ENCODE measurements around the gene ZNF311. TPM values are rescaled to one million over a fixed set of nuclear protein-coding genes. Genes with fewer than 3 reads are reported as not detected.
"Not testable (repeated sequence)": the region's sequence is repeated elsewhere in the genome, so short reads cannot be mapped to it uniquely, and the experiment has no call there.

The ZNF311 gene
- total RNA-seq, 1 donor from 2014 or later = 2.6 TPM

GRCh38 chr6:28978959-28979561 is 26.1 kb downstream of the ZNF311 start:
- TF ChIP-seq CTCF (IDR thresholded peaks at IDR 0.05; ENCODE audit: insufficient read depth, low read length, poor library complexity, severe bottlenecking) = no peak

GRCh38 chr6:28978133-28978491 is 27.0 kb downstream of the ZNF311 start:
- no peaks in the 10 kb centered on the region for H3K36me3 ChIP-seq (ENCODE audit: control insufficient read depth, insufficient read depth, low read length)
- H3K27me3 ChIP-seq (ENCODE audit: control insufficient read depth, insufficient read depth, low read length) = peaks cover 4% of the 10 kb centered on the region
- TF ChIP-seq CTCF (IDR thresholded peaks at IDR 0.05; ENCODE audit: insufficient read depth, low read length, poor library complexity, severe bottlenecking) = no peak
- DNase-seq (ENCODE audit: low read depth) = no peak
- no peak overlapping the region for H3K4me3 ChIP-seq (ENCODE audit: low read depth, low read length)

More at GRCh38 chr6:28978959-28979561, 26.1 kb downstream of the ZNF311 start:
- no peak overlapping the region for H3K4me3 ChIP-seq (ENCODE audit: low read depth, low read length)
- no peaks in the 10 kb centered on the region for H3K36me3 ChIP-seq (ENCODE audit: control insufficient read depth, insufficient read depth, low read length)
- peaks cover 4% of the 10 kb centered on the region for H3K27me3 ChIP-seq (ENCODE audit: control insufficient read depth, insufficient read depth, low read length)
- no peak for DNase-seq (ENCODE audit: low read depth)

GRCh38 chr6:28977341-28978132 is 27.6 kb downstream of the ZNF311 start:
- TF ChIP-seq CTCF (IDR thresholded peaks at IDR 0.05; ENCODE audit: insufficient read depth, low read length, poor library complexity, severe bottlenecking) = no peak
- peak overlapping the region; percentile 11 for H3K4me3 ChIP-seq (ENCODE audit: low read depth, low read length)
- H3K27me3 ChIP-seq (ENCODE audit: control insufficient read depth, insufficient read depth, low read length) = peaks cover 4% of the 10 kb centered on the region
- DNase-seq (ENCODE audit: low read depth) = no peak
- no peaks in the 10 kb centered on the region for H3K36me3 ChIP-seq (ENCODE audit: control insufficient read depth, insufficient read depth, low read length)

DNA sequence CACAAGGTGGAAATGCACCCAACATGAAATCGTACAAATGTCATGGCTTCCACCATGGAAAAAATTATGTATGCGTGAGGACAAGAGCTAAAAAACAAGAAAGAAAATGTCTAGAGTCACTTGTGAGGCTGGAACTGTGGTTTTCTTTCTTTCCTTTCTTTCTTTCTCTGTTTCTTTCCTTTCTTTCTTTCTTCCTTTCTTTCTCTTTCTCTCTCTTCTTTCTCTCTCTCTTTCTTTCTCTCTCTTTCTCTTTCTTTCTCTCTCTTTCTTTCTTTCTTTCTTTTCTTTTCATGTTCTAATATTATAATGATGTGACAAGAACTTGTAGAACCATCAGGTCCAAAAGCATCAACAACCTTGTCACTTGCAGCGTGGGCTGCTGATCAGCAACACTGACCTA is 28.4 kb downstream of the ZNF311 start:
- Histone ChIP-seq H3K36me3 (ENCODE audit: control insufficient read depth, insufficient read depth, low read length) (no peaks in the 10 kb centered on the region), H3K4me3 (ENCODE audit: low read depth, low read length) (no peak overlapping the region), H3K27me3 (ENCODE audit: control insufficient read depth, insufficient read depth, low read length) (peaks cover 4% of the 10 kb centered on the region)
- DNase-seq (ENCODE audit: low read depth) = no peak
- no peak for TF ChIP-seq CTCF (IDR thresholded peaks at IDR 0.05; ENCODE audit: insufficient read depth, low read length, poor library complexity, severe bottlenecking)

- no peak for TF ChIP-seq CTCF (IDR thresholded peaks at IDR 0.05; ENCODE audit: insufficient read depth, low read length, poor library complexity, severe bottlenecking)
- H3K4me3 ChIP-seq (ENCODE audit: low read depth, low read length) = no peak overlapping the region
- H3K27me3 ChIP-seq (ENCODE audit: control insufficient read depth, insufficient read depth, low read length) = peaks cover 4% of the 10 kb centered on the region
- no peak for DNase-seq (ENCODE audit: low read depth)
- no peaks in the 10 kb centered on the region for H3K36me3 ChIP-seq (ENCODE audit: control insufficient read depth, insufficient read depth, low read length)
These were observed 30.6 kb downstream of the ZNF311 start for GRCh38 chr6:28974505-28974904.

GRCh38 chr6:28970056-28970455 is 35.1 kb downstream of the ZNF311 start:
- not testable (repeated sequence) for H3K27me3 ChIP-seq (ENCODE audit: control insufficient read depth, insufficient read depth, low read length); DNase-seq (ENCODE audit: low read depth); H3K4me3 ChIP-seq (ENCODE audit: low read depth, low read length); H3K36me3 ChIP-seq (ENCODE audit: control insufficient read depth, insufficient read depth, low read length)
